K562 (cell line): ENCODE measurements around the gene TRIM73. TPM values are rescaled to one million over a fixed set of nuclear protein-coding genes. Genes with fewer than 3 reads are reported as not detected.
A peak's percentile ranks its signal among the peaks of the same experiment; 100 is the strongest.
"Not testable (repeated sequence)": the region's sequence is repeated elsewhere in the genome, so short reads cannot be mapped to it uniquely, and the experiment has no call there.

Source experiments
- ATAC-seq: fragments of 200-7000 bp; cut with Tn5 transposase; 3 replicates; pipeline ENCODE4 v1.9.1; 2020; ENCODE audit warnings: moderate library complexity
- BruUV-seq: library from RNA; stranded (reverse); fragments of 400-500 nt; replicated peaks from 2 replicates; lab custom pipeline; 2021; lab: Mats Ljungman, UMichigan
- CTCF ChIA-PET: fragments of 300-600 bp; formaldehyde crosslinking; extraction: SDS; loops from one replicate; lab custom pipeline; 2021; ENCODE audit warnings: low intra/inter-chr PET ratio; lab: Yijun Ruan, JAX
- POLR2A ChIA-PET: fragments of 300-600, 350-650 bp; sonication (Branson Sonifier 250); formaldehyde crosslinking; extraction: SDS; loops from one replicate; lab custom pipeline; 2021; ENCODE audit warnings: antibody characterized with exemption, inconsistent platforms; lab: Yijun Ruan, JAX
- DNase-seq, 4 experiments: peaks; one replicate each; pipeline versions ENCODE4 v3.0.0 to v3.0.0-alpha.2; 2011 to 2018; ENCODE audit warnings: low spot score in 3 of 4, mixed read lengths in 3 of 4; ENCODE audit errors: extremely low read depth in 1 of 4
- FAIRE-seq: peaks from 2 replicates; lab custom pipeline; 2011; peaks lifted over from hg19 to GRCh38; lab: Jason Lieb, UNC
- H2AFZ ChIP-seq: 2 replicates; pipeline ENCODE4 v1.6.0; 2011; ENCODE audit warnings: low read depth, low read length, control low read depth, inconsistent platforms
- H3K27ac ChIP-seq: fragments of 200-600 bp; 3 replicates; pipeline ENCODE4 v1.8.0; 2011; ENCODE audit warnings: low read depth, mild to moderate bottlenecking, control low read depth, inconsistent platforms, low read length, moderate library complexity, mixed read lengths; ENCODE audit errors: extremely low read depth
- H3K27me3 ChIP-seq, 2 experiments: fragments of 300-600 bp in 1 of 2; 2 replicates in 1 of 2; 3 replicates in 1 of 2; pipeline versions ENCODE4 v1.6.0 to v1.8.0; 2011; ENCODE audit warnings: inconsistent platforms in 2 of 2, low read length in 2 of 2, mild to moderate bottlenecking in 1 of 2, mixed read lengths in 1 of 2, moderate library complexity in 1 of 2; ENCODE audit not compliant: control insufficient read depth in 2 of 2, insufficient read depth in 2 of 2
- H3K36me3 ChIP-seq: fragments of 300-600 bp; 3 replicates; pipeline ENCODE4 v1.8.0; 2011; ENCODE audit warnings: mild to moderate bottlenecking, low read length, inconsistent platforms; ENCODE audit not compliant: control insufficient read depth, insufficient read depth
- H3K4me1 ChIP-seq, 2 experiments: fragments of 200-600 bp in 1 of 2; replicated peaks in 1 of 2; 2 replicates in 1 of 2; 3 replicates in 1 of 2; pipeline versions ENCODE4 v1.5.1 to v1.8.0; 2011; ENCODE audit warnings: inconsistent platforms in 2 of 2, low read length in 2 of 2, mild to moderate bottlenecking in 1 of 2, mixed read lengths in 1 of 2, moderate library complexity in 1 of 2; ENCODE audit not compliant: control insufficient read depth in 2 of 2, insufficient read depth in 2 of 2
- H3K4me2 ChIP-seq: 2 replicates; pipeline ENCODE4 v1.6.1; 2011; ENCODE audit warnings: low read length, control low read depth, inconsistent platforms, mixed read lengths; ENCODE audit not compliant: insufficient read depth
- H3K4me3 ChIP-seq: fragments of 200-600 bp; sonication (generic), shearing (Covaris generic); 2 replicates; pipeline ENCODE4 v1.5.1; 2016; ENCODE audit warnings: control low read depth, inconsistent platforms
- H3K79me2 ChIP-seq: fragments of 200-600 bp; 3 replicates; pipeline ENCODE4 v1.8.0; 2011; ENCODE audit warnings: low read length, inconsistent platforms; ENCODE audit not compliant: control insufficient read depth, insufficient read depth
- H3K9ac ChIP-seq, 2 experiments: 2 replicates each; pipeline versions ENCODE4 v1.6.0 to v1.6.1; 2011; ENCODE audit warnings: low read depth in 2 of 2, low read length in 2 of 2, control low read depth in 1 of 2, inconsistent platforms in 1 of 2, mild to moderate bottlenecking in 1 of 2, mixed read lengths in 1 of 2; ENCODE audit not compliant: insufficient read depth in 1 of 2
- H3K9me1 ChIP-seq: one replicate; pipeline ENCODE4 v1.6.0; 2011; ENCODE audit warnings: inconsistent platforms, mild to moderate bottlenecking, low read length, moderate library complexity; ENCODE audit not compliant: control insufficient read depth, insufficient read depth
- H3K9me3 ChIP-seq: replicated peaks from 2 replicates; pipeline ENCODE4 v1.5.1; 2011; ENCODE audit warnings: low read depth, low read length, inconsistent platforms; ENCODE audit not compliant: control insufficient read depth, insufficient read depth
- H4K20me1 ChIP-seq: replicated peaks from 2 replicates; pipeline ENCODE4 v1.6.1; 2011; ENCODE audit warnings: low read length, inconsistent platforms, mixed read lengths; ENCODE audit not compliant: control insufficient read depth, insufficient read depth
- POLR2G ChIP-seq: fragments of 200-400 bp; formaldehyde crosslinking; IDR thresholded peaks from 2 replicates; pipeline ENCODE4 v1.6.1; 2017; ENCODE audit warnings: low read depth, mild to moderate bottlenecking, antibody characterized with exemption, low read length, moderate library complexity
- RBFOX2 ChIP-seq: fragments of 200-400 bp; formaldehyde crosslinking; IDR thresholded peaks from 2 replicates; pipeline ENCODE4 v1.6.1; 2017; ENCODE audit warnings: low read depth, mild to moderate bottlenecking, low read length, moderate library complexity
- RBM22 ChIP-seq: fragments of 200-400 bp; formaldehyde crosslinking; IDR thresholded peaks from 2 replicates; pipeline ENCODE4 v1.6.1; 2018; ENCODE audit warnings: low read length, low read depth; ENCODE audit not compliant: poor library complexity, severe bottlenecking
- WGBS: fragments of 100-300 bp; shearing (Covaris generic); methylation state at CpG from one replicate; pipeline ENCODE4 v1.1.6; 2016; ENCODE audit warnings: low coverage, mixed read lengths; ENCODE audit not compliant: insufficient coverage; ENCODE audit errors: missing lambda C conversion rate; 5-methylcytosine and 5-hydroxymethylcytosine counted together
- in situ Hi-C: fragments of 300-500 bp; cut with MboI; formaldehyde crosslinking; loops from 4 replicates; pipeline ENCODE4 v1.15.0; 2018; ENCODE audit warnings: inconsistent platforms, mixed read lengths
- intact Hi-C: fragments of 100-400 bp; cut with micrococcal nuclease; formaldehyde crosslinking; loops from 2 replicates; pipeline ENCODE4 v1.14.2; 2022
- polyA plus RNA-seq, 8 experiments: library from polyadenylated mRNA; depleted of rRNA in 4 of 8; stranded (reverse) in 5 of 8; unstranded in 3 of 8; fragments of >200 nt; fragmentation: Nextera tagmentation in 2 of 8; fragmentation: Illumina TruSeq in 1 of 8; extraction: Ambion mirVana in 2 of 8; extraction: Trizol in 1 of 8; gene quantifications; 2 replicates each; pipeline versions ENCODE4 v1.2.1 to v1.2.3, GENCODE V29; 2011 to 2014; ENCODE audit warnings: inconsistent platforms in 1 of 8, missing spikeins in 1 of 8
- total RNA-seq, 7 experiments: library from RNA; depleted of rRNA in 6 of 7; stranded (reverse); fragments of >200 nt in 6 of 7; fragmentation: Illumina TruSeq in 2 of 7; extraction: Trizol in 2 of 7; gene quantifications; 2 replicates each; pipeline versions ENCODE4 v1.2.1 to v1.2.3, GENCODE V29; 2011 to 2021; ENCODE audit warnings: low replicate concordance in 1 of 7

TRIM73 gene
- total and polyA plus RNA-seq, 9 of the 15 experiments (the other 6 are each of a cell fraction or from before 2014, with no cell fraction given), result 0.04 to 1.2 (median 0.80) TPM; not detected in 4

- in situ Hi-C loops, H3K4me1 ChIP-seq, H3K27me3 ChIP-seq, H4K20me1 ChIP-seq, ATAC-seq, H3K4me2 ChIP-seq, H2AFZ ChIP-seq, DNase-seq, intact Hi-C loops, H3K27ac ChIP-seq, H3K79me2 ChIP-seq, H3K9me3 ChIP-seq, BruUV-seq, POLR2A ChIA-PET, CTCF ChIA-PET, H3K9ac ChIP-seq, FAIRE-seq, H3K9me1 ChIP-seq, H3K4me3 ChIP-seq: not testable (repeated sequence)
- WGBS, result 88% methylated on average over 12 of the region's 13 CpGs
- TF ChIP-seq POLR2G (peak; percentile 72), RBM22 (peak; percentile 35), RBFOX2 (peak; percentile 18)
- H3K36me3 ChIP-seq, result peaks cover 48% of the 10 kb centered on the region; the same call in 1 of the 3 replicates
These were observed 23.8 kb downstream of the TRIM73 start for GRCh38 chr7:75419210-75419609.

GRCh38 chr7:75419693-75420092 is 24.3 kb downstream of the TRIM73 start:
- intact Hi-C loops, DNase-seq, H3K79me2 ChIP-seq, H3K4me2 ChIP-seq, in situ Hi-C loops, H3K27ac ChIP-seq, H4K20me1 ChIP-seq, H3K9me1 ChIP-seq, H3K27me3 ChIP-seq: not testable (repeated sequence)
- TF ChIP-seq RBM22 (peak; percentile 75), RBFOX2 (peak; percentile 54; the same call in 1 of the 2 replicates), POLR2G (peak; percentile 71)
- TF ChIP-seq, all 486 proteins: peak for 3; not testable (repeated sequence) for 483
- H3K9ac ChIP-seq, H3K4me1 ChIP-seq, FAIRE-seq, BruUV-seq, H3K9me3 ChIP-seq, H3K4me3 ChIP-seq, CTCF ChIA-PET, ATAC-seq, H2AFZ ChIP-seq, POLR2A ChIA-PET: not testable (repeated sequence)
- peaks cover 51% of the 10 kb centered on the region; the same call in 1 of the 3 replicates for H3K36me3 ChIP-seq
- WGBS, result 85% methylated on average over 4 of the region's 13 CpGs
